Natural killer cell (primary cell): ENCODE results near the gene ALDH1A2. TPM values are rescaled to one million over a fixed set of nuclear protein-coding genes. Genes with fewer than 3 reads are reported as not detected.

Source experiments
- ATAC-seq, 3 donors: fragments of 150-1000 bp in 2 of 3; fragments of 200-7000 bp in 1 of 3; cut with Tn5 transposase; 1 replicate in 1 of 3; 2 replicates in 2 of 3; pipeline ENCODE4 v1.10.0; 2021; ENCODE audit warnings: mild to moderate bottlenecking in 2 of 3, moderate library complexity in 2 of 3
- DNase-seq, 2 donors: peaks; one replicate each; pipeline versions ENCODE4 v3.0.0 to v3.0.0-alpha.2; 2013 to 2021; ENCODE audit warnings: mixed read lengths in 1 of 2
- H3K27ac ChIP-seq: one replicate; pipeline ENCODE4 v1.5.1; 2013; ENCODE audit warnings: mild to moderate bottlenecking, low read length
- H3K27me3 ChIP-seq: one replicate; pipeline ENCODE4 v1.6.1; 2013; ENCODE audit warnings: low read length; ENCODE audit not compliant: control insufficient read depth, insufficient read depth
- H3K36me3 ChIP-seq: one replicate; pipeline ENCODE4 v1.6.1; 2013; ENCODE audit warnings: low read length; ENCODE audit not compliant: control insufficient read depth, insufficient read depth
- H3K4me1 ChIP-seq: one replicate; pipeline ENCODE4 v1.6.1; 2013; ENCODE audit warnings: low read length; ENCODE audit not compliant: control insufficient read depth, insufficient read depth
- H3K4me3 ChIP-seq: one replicate; pipeline ENCODE4 v1.5.1; 2013; ENCODE audit warnings: low read length
- H3K9me3 ChIP-seq: one replicate; pipeline ENCODE4 v1.6.1; 2013; ENCODE audit warnings: low read length; ENCODE audit not compliant: control insufficient read depth, insufficient read depth
- H3K27ac Mint-ChIP-seq, 2 donors: one replicate each; pipeline ENCODE4 v1.8.0; 2022; ENCODE audit warnings: mild to moderate bottlenecking in 2 of 2, mixed read lengths in 2 of 2, moderate library complexity in 1 of 2
- H3K27me3 Mint-ChIP-seq, 2 donors: one replicate each; pipeline ENCODE4 v1.8.0; 2022; ENCODE audit warnings: low read depth in 2 of 2, mixed read lengths in 2 of 2
- H3K36me3 Mint-ChIP-seq: one replicate; pipeline ENCODE4 v1.8.0; 2022; ENCODE audit warnings: mixed read lengths
- H3K4me1 Mint-ChIP-seq, 2 donors: one replicate each; pipeline ENCODE4 v1.8.0; 2022; ENCODE audit warnings: mixed read lengths in 2 of 2
- H3K4me3 Mint-ChIP-seq: one replicate; pipeline ENCODE4 v1.8.0; 2022; ENCODE audit warnings: mild to moderate bottlenecking, moderate library complexity, mixed read lengths
- H3K9me3 Mint-ChIP-seq, 2 donors: one replicate each; pipeline ENCODE4 v1.8.0; 2022; ENCODE audit warnings: mixed read lengths in 2 of 2
- WGBS: methylation state at CpG from one replicate; pipeline ENCODE4 v1.1.7; 2013; ENCODE audit warnings: missing lambda C conversion rate; ENCODE audit not compliant: insufficient coverage; 5-methylcytosine and 5-hydroxymethylcytosine counted together
- intact Hi-C: fragments of 100-400 bp; cut with micrococcal nuclease; formaldehyde crosslinking; loops from one replicate; pipeline ENCODE4 v1.14.2; 2022
- total RNA-seq, 4 donors: library from RNA; stranded (reverse); fragments of 120-200 nt in 1 of 4; gene quantifications; one replicate each; pipeline versions ENCODE4 v1.2.3 to v1.2.4, GENCODE V29; 2013 to 2022
- TF ChIP-seq, protein P1 (sequence below): fragments of 200-600 bp; IDR thresholded peaks from one replicate; pipeline ENCODE4 v1.8.0; 2022; ENCODE audit warnings: antibody characterized with exemption

ALDH1A2 gene
- total RNA-seq, 3 donors from 2014 or later (not counting 1 experiment from before 2014, with no cell fraction given), result 0.73 to 3.6 (median 2.8) TPM

DNA sequence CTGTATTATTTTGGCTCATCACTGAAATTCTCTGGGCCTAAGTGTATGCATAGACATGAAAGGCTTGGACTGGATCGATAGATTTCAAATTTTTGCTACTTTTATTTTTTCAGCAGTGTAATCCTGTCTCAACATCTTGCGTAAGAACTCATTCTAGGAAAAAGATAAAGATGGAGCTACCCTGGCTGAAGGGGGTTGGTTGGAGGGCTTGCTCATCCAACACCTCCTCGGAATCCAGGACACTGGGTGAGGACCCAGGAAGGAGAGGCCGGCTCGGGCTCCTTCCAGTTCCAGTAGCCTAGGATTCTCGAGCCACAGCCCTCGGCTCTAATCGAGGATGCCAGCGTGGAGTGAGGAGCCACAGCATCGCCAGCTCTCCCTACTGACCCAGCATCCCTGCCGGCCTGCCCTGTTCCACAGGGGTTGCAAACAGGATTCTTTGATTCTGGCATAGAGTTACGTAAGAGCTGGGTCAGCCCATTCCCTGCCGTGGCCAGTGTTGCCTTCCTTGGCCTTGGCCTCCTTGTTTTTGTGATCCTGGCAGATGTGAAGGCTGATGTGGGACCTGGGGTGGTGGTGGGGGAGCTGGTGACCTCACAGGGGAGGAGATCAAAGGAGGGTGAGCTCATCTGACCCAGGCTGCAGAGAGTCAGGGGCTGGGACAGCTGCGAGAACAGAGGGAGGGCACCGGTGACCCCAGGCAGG lies 149.5 kb downstream of the ALDH1A2 start:
- H3K27ac ChIP-seq, result no peak overlapping the region
- no peaks in the 10 kb centered on the region for H3K27me3 ChIP-seq
- H3K27ac Mint-ChIP-seq, result no peak overlapping the region
- H3K36me3 ChIP-seq, result no peaks in the 10 kb centered on the region
- 85% methylated on average over 15 of the region's 15 CpGs for WGBS
- no peak for ATAC-seq
- DNase-seq, result no peak
- no peaks in the 10 kb centered on the region for H3K9me3 ChIP-seq
- H3K4me1 Mint-ChIP-seq, result no peaks in the 10 kb centered on the region
- peaks cover 11 to 31% of the 10 kb centered on the region in 2 donors for H3K27me3 Mint-ChIP-seq
- H3K36me3 Mint-ChIP-seq, result no peaks in the 10 kb centered on the region
- no peak overlapping the region for H3K4me3 Mint-ChIP-seq
- TF ChIP-seq, protein P1, sequence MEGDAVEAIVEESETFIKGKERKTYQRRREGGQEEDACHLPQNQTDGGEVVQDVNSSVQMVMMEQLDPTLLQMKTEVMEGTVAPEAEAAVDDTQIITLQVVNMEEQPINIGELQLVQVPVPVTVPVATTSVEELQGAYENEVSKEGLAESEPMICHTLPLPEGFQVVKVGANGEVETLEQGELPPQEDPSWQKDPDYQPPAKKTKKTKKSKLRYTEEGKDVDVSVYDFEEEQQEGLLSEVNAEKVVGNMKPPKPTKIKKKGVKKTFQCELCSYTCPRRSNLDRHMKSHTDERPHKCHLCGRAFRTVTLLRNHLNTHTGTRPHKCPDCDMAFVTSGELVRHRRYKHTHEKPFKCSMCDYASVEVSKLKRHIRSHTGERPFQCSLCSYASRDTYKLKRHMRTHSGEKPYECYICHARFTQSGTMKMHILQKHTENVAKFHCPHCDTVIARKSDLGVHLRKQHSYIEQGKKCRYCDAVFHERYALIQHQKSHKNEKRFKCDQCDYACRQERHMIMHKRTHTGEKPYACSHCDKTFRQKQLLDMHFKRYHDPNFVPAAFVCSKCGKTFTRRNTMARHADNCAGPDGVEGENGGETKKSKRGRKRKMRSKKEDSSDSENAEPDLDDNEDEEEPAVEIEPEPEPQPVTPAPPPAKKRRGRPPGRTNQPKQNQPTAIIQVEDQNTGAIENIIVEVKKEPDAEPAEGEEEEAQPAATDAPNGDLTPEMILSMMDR, result no peak
- intact Hi-C loops, result no loop called here
- H3K4me3 ChIP-seq, result no peak overlapping the region
- no peaks in the 10 kb centered on the region for H3K9me3 Mint-ChIP-seq
- no peaks in the 10 kb centered on the region for H3K4me1 ChIP-seq

DNA sequence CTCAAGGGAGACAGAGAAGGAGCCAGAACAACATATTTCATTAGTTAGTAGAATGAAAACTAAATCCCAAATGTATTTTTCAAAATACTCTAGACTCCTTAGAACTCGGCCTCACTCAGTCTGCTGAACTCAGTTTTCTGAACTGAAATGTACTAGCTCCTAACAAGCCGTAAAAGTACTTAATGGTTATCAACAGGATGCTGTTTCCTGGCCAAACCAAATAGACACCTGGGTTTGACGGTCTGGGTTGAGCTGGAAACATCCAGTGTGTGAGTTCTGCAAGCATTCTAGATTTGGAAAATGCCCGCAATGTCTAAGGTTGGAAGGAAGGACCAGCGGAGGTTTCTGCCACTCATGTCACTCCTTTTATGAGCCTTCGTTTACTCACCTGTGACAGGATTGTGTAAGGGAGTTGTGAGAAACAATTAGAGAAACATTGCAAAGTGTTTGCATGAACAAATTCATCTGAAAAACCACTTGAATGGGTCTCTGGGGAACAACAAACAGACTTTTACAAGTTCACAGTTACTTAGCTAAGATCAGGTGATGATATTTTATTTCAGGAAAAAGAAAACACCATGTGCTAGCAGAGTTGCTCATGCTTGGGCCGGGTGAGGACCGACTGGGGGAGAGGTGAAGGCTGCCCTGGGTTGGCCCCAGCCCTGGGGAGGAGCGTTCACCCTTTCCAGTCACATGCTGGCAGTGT lies 151.0 kb downstream of the ALDH1A2 start:
- no peaks in the 10 kb centered on the region for H3K4me1 ChIP-seq
- 77% methylated on average over 9 of the region's 9 CpGs for WGBS

DNA sequence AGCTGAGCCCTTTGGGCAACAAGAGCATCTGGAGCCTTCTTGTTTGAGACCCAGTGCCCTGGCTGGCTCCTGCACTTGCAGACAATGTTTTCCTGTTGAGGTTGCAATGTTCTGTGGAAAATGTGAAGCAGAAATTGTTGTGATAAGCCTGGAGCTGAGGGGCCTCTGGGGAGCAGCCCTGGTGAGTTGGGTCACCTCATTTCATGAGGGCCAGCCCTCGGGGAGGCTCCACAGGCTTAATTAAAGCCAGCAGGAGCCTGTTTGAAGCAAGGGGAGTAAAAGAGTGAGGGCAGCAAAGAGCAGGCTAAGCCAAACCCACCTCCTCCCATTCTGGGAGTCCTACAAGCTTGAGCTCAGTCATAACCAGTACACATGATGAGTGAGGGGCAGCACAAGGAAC lies 154.3 kb downstream of the ALDH1A2 start:
- H3K9me3 Mint-ChIP-seq, result no peaks in the 10 kb centered on the region
- WGBS, result 38% methylated on average over 1 of the region's 1 CpG
- no peak overlapping the region for H3K27ac Mint-ChIP-seq
- Histone ChIP-seq H3K27me3 (no peaks in the 10 kb centered on the region), H3K36me3 (no peaks in the 10 kb centered on the region), H3K4me3 (no peak overlapping the region), H3K4me1 (no peaks in the 10 kb centered on the region), H3K9me3 (no peaks in the 10 kb centered on the region), H3K27ac (no peak overlapping the region)
- H3K4me1 Mint-ChIP-seq, result no peaks in the 10 kb centered on the region
- no peak for ATAC-seq
- H3K4me3 Mint-ChIP-seq, result no peak overlapping the region
- no peak for DNase-seq
- H3K27me3 Mint-ChIP-seq, result peaks cover 31 to 45% of the 10 kb centered on the region in 2 donors
- intact Hi-C loops, result no loop called here
- H3K36me3 Mint-ChIP-seq, result no peaks in the 10 kb centered on the region
- TF ChIP-seq, protein P1, result no peak

More for the DNA sequence above, 151.0 kb downstream of the ALDH1A2 start:
- no peaks in the 10 kb centered on the region for H3K36me3 ChIP-seq
- no peaks in the 10 kb centered on the region for H3K36me3 Mint-ChIP-seq
- H3K27me3 Mint-ChIP-seq, result peaks cover 21 to 35% of the 10 kb centered on the region in 2 donors
- no peak overlapping the region for H3K27ac ChIP-seq
- no peak overlapping the region for H3K4me3 ChIP-seq
- no peaks in the 10 kb centered on the region for H3K4me1 Mint-ChIP-seq
- intact Hi-C loops, result no loop called here
- H3K4me3 Mint-ChIP-seq, result no peak overlapping the region
- TF ChIP-seq, protein P1, result no peak
- no peaks in the 10 kb centered on the region for H3K9me3 Mint-ChIP-seq
- no peak for DNase-seq
- no peaks in the 10 kb centered on the region for H3K9me3 ChIP-seq
- H3K27ac Mint-ChIP-seq, result no peak overlapping the region
- no peak for ATAC-seq
- H3K27me3 ChIP-seq, result no peaks in the 10 kb centered on the region
